Measurements from ENCODE around the gene DYNLT4.

- TF ChIP-seq POLR2A (IDR thresholded peaks at IDR 0.05; ENCODE audit: low read depth, low read length) (no peak), TAF1 (IDR thresholded peaks at IDR 0.05; ENCODE audit: low read depth, low read length) (no peak), POLR2AphosphoS5 (IDR thresholded peaks at IDR 0.05; ENCODE audit: low read depth, low read length) (no peak), SPI1 (IDR thresholded peaks at IDR 0.05; ENCODE audit: low read depth, low read length) (no peak)
Observed at GRCh38 chr1:44812822-44813543, 5.8 kb upstream of the DYNLT4 start.
